Hepatocyte (in vitro differentiated cells): ENCODE measurements around the gene SHC4. TPM values are rescaled to one million over a fixed set of nuclear protein-coding genes. Genes with fewer than 3 reads are reported as not detected.

Experiments
- DNase-seq: peaks from one replicate; pipeline ENCODE4 v3.0.0-alpha.2; 2016; ENCODE audit warnings: low spot score
- H2AFZ ChIP-seq: fragments of 200-600 bp; sonication (generic); 2 replicates; pipeline ENCODE4 v1.6.0; 2016; ENCODE audit warnings: antibody characterized with exemption, mild to moderate bottlenecking
- H3K27ac ChIP-seq: fragments of 200-600 bp; sonication (generic); 2 replicates; pipeline ENCODE4 v1.5.1; 2016; ENCODE audit warnings: mild to moderate bottlenecking
- H3K27me3 ChIP-seq: fragments of 200-600 bp; sonication (generic); 2 replicates; pipeline ENCODE4 v1.6.1; 2016
- H3K36me3 ChIP-seq: fragments of 200-600 bp; sonication (generic); replicated peaks from 2 replicates; pipeline ENCODE4 v1.5.1; 2016; ENCODE audit warnings: low read depth; ENCODE audit not compliant: insufficient read depth
- H3K4me1 ChIP-seq: fragments of 200-600 bp; sonication (generic); 2 replicates; pipeline ENCODE4 v1.5.1; 2016; ENCODE audit warnings: mild to moderate bottlenecking, moderate library complexity; ENCODE audit not compliant: insufficient read depth
- H3K4me2 ChIP-seq: fragments of 200-600 bp; sonication (generic); 2 replicates; pipeline ENCODE4 v1.6.0; 2016
- H3K4me3 ChIP-seq: fragments of 200-600 bp; sonication (generic); 2 replicates; pipeline ENCODE4 v1.5.1; 2016; ENCODE audit warnings: mild to moderate bottlenecking
- H3K79me2 ChIP-seq: fragments of 200-600 bp; sonication (generic); 2 replicates; pipeline ENCODE4 v1.6.0; 2017; ENCODE audit warnings: mild to moderate bottlenecking
- H3K9me2 ChIP-seq: fragments of 200-600 bp; sonication (generic); replicated peaks from 2 replicates; pipeline ENCODE4 v1.6.0; 2017; ENCODE audit warnings: mild to moderate bottlenecking; ENCODE audit not compliant: insufficient read depth
- H3K9me3 ChIP-seq: fragments of 200-600 bp; sonication (generic); 2 replicates; pipeline ENCODE4 v1.5.1; 2016; ENCODE audit warnings: low read depth, mild to moderate bottlenecking
- H4K20me1 ChIP-seq: fragments of 200-600 bp; sonication (generic); 2 replicates; pipeline ENCODE4 v1.6.0; 2016; ENCODE audit warnings: mild to moderate bottlenecking; ENCODE audit not compliant: insufficient read depth, poor library complexity, severe bottlenecking
- EZH2 ChIP-seq: fragments of 200-600 bp; sonication (generic); IDR thresholded peaks from 2 replicates; pipeline ENCODE4 v1.6.1; 2016; ENCODE audit warnings: antibody characterized with exemption, mild to moderate bottlenecking, borderline replicate concordance
- EZH2phosphoT487 ChIP-seq: fragments of 200-600 bp; sonication (generic); IDR thresholded peaks from one replicate; pipeline ENCODE4 v1.6.1; 2018; ENCODE audit warnings: antibody characterized with exemption, mild to moderate bottlenecking, low read depth, moderate library complexity; ENCODE audit not compliant: unreplicated experiment, severe bottlenecking
- WGBS: methylation state at CpG from one replicate; pipeline ENCODE4 v1.1.6; 2016; ENCODE audit warnings: low lambda C conversion rate; ENCODE audit errors: missing lambda C conversion rate; 5-methylcytosine and 5-hydroxymethylcytosine counted together
- polyA plus RNA-seq: library from polyadenylated mRNA; unstranded; fragments of >200 nt; fragmentation: Nextera tagmentation; extraction: Ambion mirVana; gene quantifications from 2 replicates; pipeline ENCODE4 v1.2.1, GENCODE V29; 2016
- total RNA-seq: library from RNA; depleted of rRNA; stranded (reverse); fragments of >200 nt; gene quantifications from 2 replicates; pipeline ENCODE4 v1.2.3, GENCODE V29; 2014
- TF ChIP-seq, protein P1 (sequence below): fragments of 200-600 bp; sonication (generic); IDR thresholded peaks from 2 replicates; pipeline ENCODE4 v1.5.1; 2016; ENCODE audit warnings: antibody characterized with exemption, mild to moderate bottlenecking; ENCODE audit not compliant: poor library complexity

The SHC4 gene
- total and polyA plus RNA-seq, 2 experiments from 2014 or later, result 0.75 to 1.00 TPM

DNA sequence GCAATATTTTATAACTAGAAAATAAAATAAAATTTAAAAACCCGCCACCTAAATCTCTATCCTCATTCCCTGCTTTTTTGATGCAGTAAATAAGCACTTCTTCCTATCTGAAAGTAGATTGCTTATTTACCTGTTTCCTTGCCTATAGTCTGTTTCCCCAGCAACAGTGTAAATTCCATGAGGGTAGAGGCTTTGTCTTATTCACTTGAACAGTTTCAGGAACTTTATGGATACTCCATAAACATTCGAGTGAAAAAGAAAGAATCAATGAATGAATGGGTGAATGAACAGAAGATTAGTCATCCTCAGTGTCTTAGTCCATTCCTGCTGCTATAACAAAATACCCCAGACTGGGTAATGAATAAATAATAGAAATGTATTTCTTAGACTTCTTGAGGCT is 41.7 kb downstream of the SHC4 start:
- no peaks in the 10 kb centered on the region for H3K36me3 ChIP-seq
- H3K4me1 ChIP-seq, result no peaks in the 10 kb centered on the region
- no peaks in the 10 kb centered on the region for H3K9me2 ChIP-seq
- H2AFZ ChIP-seq, result no peak overlapping the region
- H3K79me2 ChIP-seq, result no peaks in the 10 kb centered on the region
- no peak overlapping the region for H3K27ac ChIP-seq
- no peaks in the 10 kb centered on the region for H3K9me3 ChIP-seq
- WGBS, result 93% methylated on average over 2 of the region's 2 CpGs
- H3K4me3 ChIP-seq, result no peak overlapping the region
- no peak for TF ChIP-seq EZH2phosphoT487
- no peak overlapping the region for H3K4me2 ChIP-seq
- H3K27me3 ChIP-seq, result no peaks in the 10 kb centered on the region
- H4K20me1 ChIP-seq, result no peaks in the 10 kb centered on the region
- no peak for DNase-seq

DNA sequence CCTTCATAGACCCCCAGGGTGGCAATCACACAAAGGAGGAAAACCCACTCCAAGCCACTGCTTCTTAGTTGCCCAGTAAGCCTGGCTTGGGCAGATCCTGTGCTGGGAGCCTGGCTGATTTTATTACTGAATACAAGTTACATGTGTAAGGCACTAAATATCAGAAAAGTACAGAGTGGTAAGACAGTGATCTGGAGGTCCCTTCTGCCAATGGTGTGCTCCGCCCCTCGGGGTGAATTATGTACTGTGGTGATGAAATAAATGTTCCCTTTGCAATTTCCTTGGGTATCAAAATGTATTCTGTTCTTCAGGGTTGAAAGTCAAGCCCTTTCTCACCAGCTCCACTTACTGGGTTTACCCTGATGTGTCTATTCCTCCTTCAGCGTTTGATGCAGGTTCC is 47.0 kb downstream of the SHC4 start:
- WGBS, result 92% methylated on average over 3 of the region's 3 CpGs
- no peak overlapping the region for H3K27ac ChIP-seq
- no peaks in the 10 kb centered on the region for H3K9me3 ChIP-seq
- no peak overlapping the region for H3K4me2 ChIP-seq
- H4K20me1 ChIP-seq, result no peaks in the 10 kb centered on the region
- H3K36me3 ChIP-seq, result no peaks in the 10 kb centered on the region
- H3K4me3 ChIP-seq, result no peak overlapping the region
- no peaks in the 10 kb centered on the region for H3K27me3 ChIP-seq
- no peak for TF ChIP-seq EZH2phosphoT487
- TF ChIP-seq EZH2, result no peak
- TF ChIP-seq, protein P1, sequence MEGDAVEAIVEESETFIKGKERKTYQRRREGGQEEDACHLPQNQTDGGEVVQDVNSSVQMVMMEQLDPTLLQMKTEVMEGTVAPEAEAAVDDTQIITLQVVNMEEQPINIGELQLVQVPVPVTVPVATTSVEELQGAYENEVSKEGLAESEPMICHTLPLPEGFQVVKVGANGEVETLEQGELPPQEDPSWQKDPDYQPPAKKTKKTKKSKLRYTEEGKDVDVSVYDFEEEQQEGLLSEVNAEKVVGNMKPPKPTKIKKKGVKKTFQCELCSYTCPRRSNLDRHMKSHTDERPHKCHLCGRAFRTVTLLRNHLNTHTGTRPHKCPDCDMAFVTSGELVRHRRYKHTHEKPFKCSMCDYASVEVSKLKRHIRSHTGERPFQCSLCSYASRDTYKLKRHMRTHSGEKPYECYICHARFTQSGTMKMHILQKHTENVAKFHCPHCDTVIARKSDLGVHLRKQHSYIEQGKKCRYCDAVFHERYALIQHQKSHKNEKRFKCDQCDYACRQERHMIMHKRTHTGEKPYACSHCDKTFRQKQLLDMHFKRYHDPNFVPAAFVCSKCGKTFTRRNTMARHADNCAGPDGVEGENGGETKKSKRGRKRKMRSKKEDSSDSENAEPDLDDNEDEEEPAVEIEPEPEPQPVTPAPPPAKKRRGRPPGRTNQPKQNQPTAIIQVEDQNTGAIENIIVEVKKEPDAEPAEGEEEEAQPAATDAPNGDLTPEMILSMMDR, result no peak
- peaks cover 10% of the 10 kb centered on the region for H3K4me1 ChIP-seq
- H3K9me2 ChIP-seq, result no peaks in the 10 kb centered on the region
- no peak overlapping the region for H2AFZ ChIP-seq
- no peaks in the 10 kb centered on the region for H3K79me2 ChIP-seq
- DNase-seq, result no peak

DNA sequence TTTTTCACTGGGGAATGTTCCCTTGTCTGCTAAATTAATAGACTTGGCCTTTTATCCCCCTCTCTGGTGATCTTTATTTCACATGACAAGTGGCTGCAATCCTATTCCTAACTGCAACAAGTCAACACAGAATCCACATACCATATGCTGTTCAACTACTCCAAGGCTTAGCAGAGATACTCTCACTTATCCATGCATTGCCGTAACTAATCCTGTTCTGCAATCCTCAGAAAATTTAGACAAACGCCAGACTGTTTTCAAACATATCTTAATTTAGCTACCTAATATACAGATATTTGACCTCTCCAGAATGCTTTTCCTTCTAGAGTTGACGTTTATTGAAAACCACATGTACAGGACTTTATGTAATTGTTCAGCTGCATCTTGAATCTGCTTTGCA is 47.9 kb downstream of the SHC4 start:
- no peaks in the 10 kb centered on the region for H4K20me1 ChIP-seq
- H3K36me3 ChIP-seq, result no peaks in the 10 kb centered on the region
- no peaks in the 10 kb centered on the region for H3K9me2 ChIP-seq
- no peak for DNase-seq
- peaks cover 10% of the 10 kb centered on the region for H3K4me1 ChIP-seq
- 45% methylated on average over 3 of the region's 3 CpGs for WGBS
- no peak overlapping the region for H3K27ac ChIP-seq
- H3K9me3 ChIP-seq, result no peaks in the 10 kb centered on the region
- TF ChIP-seq EZH2 (no peak), EZH2phosphoT487 (no peak)
- TF ChIP-seq, protein P1, result no peak
- no peak overlapping the region for H3K4me3 ChIP-seq
- H2AFZ ChIP-seq, result no peak overlapping the region
- peak overlapping the region; percentile 42 for H3K4me2 ChIP-seq
- H3K27me3 ChIP-seq, result no peaks in the 10 kb centered on the region
- no peaks in the 10 kb centered on the region for H3K79me2 ChIP-seq

DNA sequence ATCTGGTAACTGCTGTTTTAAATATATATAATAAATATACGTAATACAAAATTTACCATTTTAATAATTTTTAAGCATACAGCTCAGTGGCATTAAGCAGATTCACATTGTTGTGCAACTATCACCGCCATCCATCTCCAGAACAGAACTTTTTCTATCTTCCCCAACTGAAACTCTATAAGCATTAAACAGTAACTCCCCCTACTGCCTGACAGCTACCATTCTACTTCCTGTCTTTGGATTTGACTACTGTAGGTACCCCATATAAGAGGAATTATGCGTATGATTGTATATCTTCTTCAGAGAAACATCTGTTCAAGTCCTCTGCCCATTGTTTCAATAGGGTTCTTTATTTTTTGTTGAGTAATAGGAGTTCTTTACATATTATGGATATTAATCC is 49.0 kb downstream of the SHC4 start:
- no peaks in the 10 kb centered on the region for H3K27me3 ChIP-seq
- no peak overlapping the region for H3K4me3 ChIP-seq
- no peaks in the 10 kb centered on the region for H3K79me2 ChIP-seq
- H3K4me2 ChIP-seq, result no peak overlapping the region
- DNase-seq, result no peak
- H4K20me1 ChIP-seq, result no peaks in the 10 kb centered on the region
- H3K36me3 ChIP-seq, result no peaks in the 10 kb centered on the region
- no peaks in the 10 kb centered on the region for H3K9me2 ChIP-seq
- TF ChIP-seq, protein P1, result no peak
- no peak for TF ChIP-seq EZH2phosphoT487
- TF ChIP-seq EZH2, result no peak
- H3K9me3 ChIP-seq, result no peaks in the 10 kb centered on the region
- H2AFZ ChIP-seq, result no peak overlapping the region
- no peak overlapping the region for H3K27ac ChIP-seq
- over 99% methylated on average over 3 of the region's 3 CpGs for WGBS
- H3K4me1 ChIP-seq, result peaks cover 10% of the 10 kb centered on the region
